Astrocyte (in vitro differentiated cells and primary cell): ENCODE measurements around the gene CLN3.

Experiments
- EZH2 ChIP-seq: IDR thresholded peaks from 2 replicates; pipeline ENCODE4 v1.6.1; 2012; ENCODE audit warnings: mild to moderate bottlenecking, low read length, inconsistent platforms; ENCODE audit not compliant: insufficient read depth
- TF ChIP-seq, protein P1 (sequence below): IDR thresholded peaks from 2 replicates; pipeline ENCODE4 v1.5.1; 2011; ENCODE audit warnings: low read depth, mild to moderate bottlenecking, inconsistent platforms, low read length, moderate library complexity; ENCODE audit not compliant: insufficient read depth

GRCh38 chr16:28501258-28502232, 9.7 kb upstream of the CLN3 start:
- TF ChIP-seq, protein P1, sequence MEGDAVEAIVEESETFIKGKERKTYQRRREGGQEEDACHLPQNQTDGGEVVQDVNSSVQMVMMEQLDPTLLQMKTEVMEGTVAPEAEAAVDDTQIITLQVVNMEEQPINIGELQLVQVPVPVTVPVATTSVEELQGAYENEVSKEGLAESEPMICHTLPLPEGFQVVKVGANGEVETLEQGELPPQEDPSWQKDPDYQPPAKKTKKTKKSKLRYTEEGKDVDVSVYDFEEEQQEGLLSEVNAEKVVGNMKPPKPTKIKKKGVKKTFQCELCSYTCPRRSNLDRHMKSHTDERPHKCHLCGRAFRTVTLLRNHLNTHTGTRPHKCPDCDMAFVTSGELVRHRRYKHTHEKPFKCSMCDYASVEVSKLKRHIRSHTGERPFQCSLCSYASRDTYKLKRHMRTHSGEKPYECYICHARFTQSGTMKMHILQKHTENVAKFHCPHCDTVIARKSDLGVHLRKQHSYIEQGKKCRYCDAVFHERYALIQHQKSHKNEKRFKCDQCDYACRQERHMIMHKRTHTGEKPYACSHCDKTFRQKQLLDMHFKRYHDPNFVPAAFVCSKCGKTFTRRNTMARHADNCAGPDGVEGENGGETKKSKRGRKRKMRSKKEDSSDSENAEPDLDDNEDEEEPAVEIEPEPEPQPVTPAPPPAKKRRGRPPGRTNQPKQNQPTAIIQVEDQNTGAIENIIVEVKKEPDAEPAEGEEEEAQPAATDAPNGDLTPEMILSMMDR = no peak
- TF ChIP-seq EZH2 = no peak
